Measurements from ENCODE around the gene SCAF1.

Gene SCAF1

GRCh38 chr19:49637821-49638738 is 3.9 kb upstream of the SCAF1 start:
- no peaks in the 10 kb centered on the region for H3K27me3 ChIP-seq (ENCODE audit: insufficient read depth, poor library complexity, severe bottlenecking)
- no peak overlapping the region for H3K27ac ChIP-seq (replicated peaks)
- peak; percentile 43 to 53 for DNase-seq (ENCODE audit: low read depth in 1 of 2, low spot score in 1 of 2)
- H3K4me3 ChIP-seq (replicated peaks; ENCODE audit: insufficient read depth, low read length): no peak overlapping the region
- TF ChIP-seq SPI1 (IDR thresholded peaks at IDR 0.05; ENCODE audit: borderline replicate concordance, low read depth) (no peak), REST (IDR thresholded peaks at IDR 0.05; ENCODE audit: insufficient replicate concordance, low read depth) (no peak), CTCF (IDR thresholded peaks at IDR 0.05; ENCODE audit: insufficient read depth, low read length) (no peak), POLR2AphosphoS5 (IDR thresholded peaks at IDR 0.05; ENCODE audit: low read depth) (no peak), GABPA (IDR thresholded peaks at IDR 0.05; ENCODE audit: low read depth) (no peak)

- H3K4me3 ChIP-seq (replicated peaks; ENCODE audit: insufficient read depth, low read length): peak overlapping the region; percentile 39
- H3K27ac ChIP-seq (replicated peaks): no peak overlapping the region
- no peaks in the 10 kb centered on the region for H3K27me3 ChIP-seq (ENCODE audit: insufficient read depth, poor library complexity, severe bottlenecking)
- no peak for DNase-seq (ENCODE audit: low read depth in 1 of 2, low spot score in 1 of 2)
- TF ChIP-seq CTCF (IDR thresholded peaks at IDR 0.05; ENCODE audit: insufficient read depth, low read length) (no peak), GABPA (IDR thresholded peaks at IDR 0.05; ENCODE audit: low read depth) (no peak), SPI1 (IDR thresholded peaks at IDR 0.05; ENCODE audit: borderline replicate concordance, low read depth) (no peak), POLR2AphosphoS5 (IDR thresholded peaks at IDR 0.05; ENCODE audit: low read depth) (no peak), REST (IDR thresholded peaks at IDR 0.05; ENCODE audit: insufficient replicate concordance, low read depth) (no peak)
Measured at GRCh38 chr19:49639401-49640112, 2.5 kb upstream of the SCAF1 start.

GRCh38 chr19:49640113-49640898 is 1.7 kb upstream of the SCAF1 start, which contains the start of gene RRAS:
RRAS (minus strand) TSS chr19:49640143; CDS start chr19:49640098, 45 bp downstream.
- H3K27ac ChIP-seq (replicated peaks): peak within 1 kb of the TSS; percentile 89
- H3K4me3 ChIP-seq (replicated peaks; ENCODE audit: insufficient read depth, low read length): peak within 1 kb of the TSS; percentile 54
- 0 out of 2 replicates have a peak, but pooled peaks have one; percentile 1 for TF ChIP-seq SPI1 (IDR thresholded peaks at IDR 0.05; ENCODE audit: borderline replicate concordance, low read depth)
- peak; percentile 81 for TF ChIP-seq POLR2AphosphoS5 (IDR thresholded peaks at IDR 0.05; ENCODE audit: low read depth)
- peak; percentile 73 for TF ChIP-seq GABPA (IDR thresholded peaks at IDR 0.05; ENCODE audit: low read depth)
- TF ChIP-seq REST (IDR thresholded peaks at IDR 0.05; ENCODE audit: insufficient replicate concordance, low read depth): no peak
- TF ChIP-seq CTCF (IDR thresholded peaks at IDR 0.05; ENCODE audit: insufficient read depth, low read length): no peak
- peak; percentile 99 to 100 for DNase-seq (ENCODE audit: low read depth in 1 of 2, low spot score in 1 of 2)
- H3K27me3 ChIP-seq (ENCODE audit: insufficient read depth, poor library complexity, severe bottlenecking): no peaks in the 10 kb centered on the region
